ENCODE results near the gene ADCY10. TPM values are rescaled to one million over a fixed set of nuclear protein-coding genes. Genes with fewer than 3 reads are reported as not detected.

Gene ADCY10
- total RNA-seq, 1 donor from 2014 or later, result 0.19 TPM

GRCh38 chr1:167775178-167775577 is 138.8 kb downstream of the ADCY10 start:
- intact Hi-C loops (cut with micrococcal nuclease), result no loop called here
- no peaks in the 10 kb centered on the region for H3K27me3 Mint-ChIP-seq
- peaks cover 9% of the 10 kb centered on the region for H3K9me3 Mint-ChIP-seq
- peaks cover 59% of the 10 kb centered on the region for H3K36me3 Mint-ChIP-seq (ENCODE audit: low read depth)
- H3K27ac Mint-ChIP-seq, result peak overlapping the region; percentile 45
- H3K4me3 Mint-ChIP-seq, result no peak overlapping the region
- DNase-seq, result peak; percentile 41
- H3K4me1 Mint-ChIP-seq, result peaks cover 31% of the 10 kb centered on the region

GRCh38 chr1:167774710-167775109 is 139.2 kb downstream of the ADCY10 start:
- Mint-ChIP-seq H3K36me3 (ENCODE audit: low read depth) (peaks cover 59% of the 10 kb centered on the region), H3K27ac (no peak overlapping the region), H3K4me1 (peaks cover 33% of the 10 kb centered on the region), H3K9me3 (peaks cover 9% of the 10 kb centered on the region), H3K4me3 (no peak overlapping the region), H3K27me3 (no peaks in the 10 kb centered on the region)
- peak; percentile 48 for DNase-seq
- intact Hi-C loops (cut with micrococcal nuclease), result no loop called here

GRCh38 chr1:167773516-167773915 is 140.4 kb downstream of the ADCY10 start:
- DNase-seq, result no peak
- H3K27me3 Mint-ChIP-seq, result no peaks in the 10 kb centered on the region
- peaks cover 33% of the 10 kb centered on the region for H3K4me1 Mint-ChIP-seq
- no peak overlapping the region for H3K27ac Mint-ChIP-seq
- peaks cover 57% of the 10 kb centered on the region for H3K36me3 Mint-ChIP-seq (ENCODE audit: low read depth)
- peaks cover 11% of the 10 kb centered on the region for H3K9me3 Mint-ChIP-seq
- intact Hi-C loops (cut with micrococcal nuclease), result no loop called here
- no peak overlapping the region for H3K4me3 Mint-ChIP-seq

- H3K4me3 Mint-ChIP-seq, result no peak overlapping the region
- no peak overlapping the region for H3K27ac Mint-ChIP-seq
- peaks cover 36% of the 10 kb centered on the region for H3K4me1 Mint-ChIP-seq
- H3K27me3 Mint-ChIP-seq, result no peaks in the 10 kb centered on the region
- peaks cover 10% of the 10 kb centered on the region for H3K9me3 Mint-ChIP-seq
- peaks cover 56% of the 10 kb centered on the region for H3K36me3 Mint-ChIP-seq (ENCODE audit: low read depth)
- DNase-seq, result no peak
- intact Hi-C loops (cut with micrococcal nuclease), result no loop called here
These were observed 141.5 kb downstream of the ADCY10 start for GRCh38 chr1:167772436-167772835.

GRCh38 chr1:167770127-167770526 is 143.8 kb downstream of the ADCY10 start:
- Mint-ChIP-seq H3K27ac (no peak overlapping the region), H3K4me3 (no peak overlapping the region), H3K4me1 (peaks cover 21% of the 10 kb centered on the region), H3K27me3 (no peaks in the 10 kb centered on the region), H3K36me3 (ENCODE audit: low read depth) (peaks cover 51% of the 10 kb centered on the region), H3K9me3 (peaks cover 7% of the 10 kb centered on the region)
- intact Hi-C loops (cut with micrococcal nuclease), result no loop called here
- DNase-seq, result no peak

GRCh38 chr1:167767761-167768160 is 146.2 kb downstream of the ADCY10 start:
- Mint-ChIP-seq H3K4me1 (peaks cover 8% of the 10 kb centered on the region), H3K27ac (no peak overlapping the region)

GRCh38 chr1:167766538-167766937 is 147.4 kb downstream of the ADCY10 start:
- Mint-ChIP-seq H3K36me3 (ENCODE audit: low read depth) (peaks cover 30% of the 10 kb centered on the region), H3K27me3 (no peaks in the 10 kb centered on the region), H3K4me1 (peaks cover 20% of the 10 kb centered on the region), H3K4me3 (no peak overlapping the region), H3K9me3 (peaks cover 7% of the 10 kb centered on the region), H3K27ac (no peak overlapping the region)
- no peak for DNase-seq
- intact Hi-C loops (cut with micrococcal nuclease), result no loop called here

More at GRCh38 chr1:167767761-167768160, 146.2 kb downstream of the ADCY10 start:
- intact Hi-C loops (cut with micrococcal nuclease), result no loop called here
- Mint-ChIP-seq H3K4me3 (no peak overlapping the region), H3K9me3 (peaks cover 7% of the 10 kb centered on the region), H3K27me3 (no peaks in the 10 kb centered on the region), H3K36me3 (ENCODE audit: low read depth) (peaks cover 38% of the 10 kb centered on the region)
- no peak for DNase-seq

GRCh38 chr1:167765496-167765895 is 148.4 kb downstream of the ADCY10 start:
- H3K4me1 Mint-ChIP-seq, result peaks cover 30% of the 10 kb centered on the region
- H3K36me3 Mint-ChIP-seq (ENCODE audit: low read depth), result peaks cover 22% of the 10 kb centered on the region
- no peak for DNase-seq
- intact Hi-C loops (cut with micrococcal nuclease), result no loop called here
- H3K9me3 Mint-ChIP-seq, result peaks cover 7% of the 10 kb centered on the region
- no peak overlapping the region for H3K4me3 Mint-ChIP-seq
- H3K27me3 Mint-ChIP-seq, result no peaks in the 10 kb centered on the region
- H3K27ac Mint-ChIP-seq, result no peak overlapping the region

- H3K27me3 Mint-ChIP-seq, result no peaks in the 10 kb centered on the region
- intact Hi-C loops (cut with micrococcal nuclease), result loop anchor here (5.0 kb wide), 1 partner anchor 38 kb away; no protein-coding TSS in a partner anchor
- peaks cover 16% of the 10 kb centered on the region for H3K36me3 Mint-ChIP-seq (ENCODE audit: low read depth)
- no peak for DNase-seq
- H3K27ac Mint-ChIP-seq, result no peak overlapping the region
- no peak overlapping the region for H3K4me3 Mint-ChIP-seq
- H3K9me3 Mint-ChIP-seq, result peaks cover 3% of the 10 kb centered on the region
- peaks cover 33% of the 10 kb centered on the region for H3K4me1 Mint-ChIP-seq
These were observed 149.2 kb downstream of the ADCY10 start for GRCh38 chr1:167764458-167765330.

- DNase-seq, result no peak
- intact Hi-C loops (cut with micrococcal nuclease), result loop anchor here (5.0 kb wide), 1 partner anchor 39 kb away; no protein-coding TSS in a partner anchor
- no peak overlapping the region for H3K27ac Mint-ChIP-seq
- peaks cover 34% of the 10 kb centered on the region for H3K4me1 Mint-ChIP-seq
- H3K9me3 Mint-ChIP-seq, result no peaks in the 10 kb centered on the region
- H3K4me3 Mint-ChIP-seq, result no peak overlapping the region
- peaks cover 13% of the 10 kb centered on the region for H3K36me3 Mint-ChIP-seq (ENCODE audit: low read depth)
- H3K27me3 Mint-ChIP-seq, result no peaks in the 10 kb centered on the region
These were observed 150.3 kb downstream of the ADCY10 start for GRCh38 chr1:167763525-167764220.

- DNase-seq, result peak; percentile 81
- Mint-ChIP-seq H3K9me3 (no peaks in the 10 kb centered on the region), H3K4me1 (peaks cover 32% of the 10 kb centered on the region), H3K36me3 (ENCODE audit: low read depth) (peaks cover 7% of the 10 kb centered on the region), H3K27me3 (no peaks in the 10 kb centered on the region), H3K4me3 (peak overlapping the region; percentile 52), H3K27ac (peak overlapping the region; percentile 65)
- intact Hi-C loops (cut with micrococcal nuclease), result loop anchor here (1.0 to 5.0 kb wide), 2 partner anchors 10 to 40 kb away; no protein-coding TSS in a partner anchor
These were observed 151.7 kb downstream of the ADCY10 start for GRCh38 chr1:167762061-167762746.

- intact Hi-C loops (cut with micrococcal nuclease), result loop anchor here (5.0 kb wide), 1 partner anchor 41 kb away; no protein-coding TSS in a partner anchor
- Mint-ChIP-seq H3K4me1 (peaks cover 35% of the 10 kb centered on the region), H3K27me3 (no peaks in the 10 kb centered on the region), H3K4me3 (peak overlapping the region; percentile 52), H3K9me3 (no peaks in the 10 kb centered on the region), H3K27ac (peak overlapping the region; percentile 65), H3K36me3 (ENCODE audit: low read depth) (peaks cover 3% of the 10 kb centered on the region)
- no peak for DNase-seq
These were observed 152.5 kb downstream of the ADCY10 start for GRCh38 chr1:167761400-167761799.
